ENCODE measurements around the gene PRTG.
"Not testable (repeated sequence)": the region's sequence is repeated elsewhere in the genome, so short reads cannot be mapped to it uniquely, and the experiment has no call there.

Gene PRTG

GRCh38 chr15:55694652-55695150 is 48.3 kb downstream of the PRTG start:
- DNase-seq: no peak

- not testable (repeated sequence) for DNase-seq
Measured at GRCh38 chr15:55693116-55693515, 49.8 kb downstream of the PRTG start.

GRCh38 chr15:55687792-55688191 is 55.2 kb downstream of the PRTG start:
- DNase-seq: no peak

- DNase-seq: no peak
Measured at GRCh38 chr15:55685286-55685685, 57.7 kb downstream of the PRTG start.

- no peak for DNase-seq
Measured at GRCh38 chr15:55683376-55683775, 59.6 kb downstream of the PRTG start.

GRCh38 chr15:55681631-55682030 is 61.3 kb downstream of the PRTG start:
- DNase-seq: no peak

GRCh38 chr15:55676507-55676906 is 66.4 kb downstream of the PRTG start:
- no peak for DNase-seq

- no peak for DNase-seq
Measured at GRCh38 chr15:55673287-55673686, 69.7 kb downstream of the PRTG start.

- DNase-seq: no peak
Measured at GRCh38 chr15:55669270-55669669, 73.7 kb downstream of the PRTG start.

GRCh38 chr15:55665605-55666227 is 77.2 kb downstream of the PRTG start:
- no peak for DNase-seq

GRCh38 chr15:55661428-55661827 is 81.5 kb downstream of the PRTG start:
- DNase-seq: no peak

- DNase-seq: no peak
Measured at GRCh38 chr15:55660153-55660552, 82.8 kb downstream of the PRTG start.

GRCh38 chr15:55659481-55659880 is 83.5 kb downstream of the PRTG start:
- no peak for DNase-seq

GRCh38 chr15:55658886-55659285 is 84.1 kb downstream of the PRTG start:
- no peak for DNase-seq

GRCh38 chr15:55654561-55655031 is 88.4 kb downstream of the PRTG start:
- no peak for DNase-seq

- DNase-seq: no peak
Measured at GRCh38 chr15:55652909-55653495, 90.0 kb downstream of the PRTG start.

GRCh38 chr15:55652359-55652758 is 90.6 kb downstream of the PRTG start:
- no peak for DNase-seq

- no peak for DNase-seq
Measured at GRCh38 chr15:55649058-55649423, 93.9 kb downstream of the PRTG start.

- DNase-seq: no peak
Measured at GRCh38 chr15:55638764-55639163, 104.2 kb downstream of the PRTG start.

- DNase-seq: no peak
Measured at GRCh38 chr15:55637086-55637485, 105.9 kb downstream of the PRTG start.

- DNase-seq: no peak
Measured at GRCh38 chr15:55633731-55634130, 109.2 kb downstream of the PRTG start.

GRCh38 chr15:55632434-55632833 is 110.5 kb downstream of the PRTG start:
- DNase-seq: no peak

- DNase-seq: no peak
Measured at GRCh38 chr15:55630858-55631257, 112.1 kb downstream of the PRTG start.

- DNase-seq: no peak
Measured at GRCh38 chr15:55628369-55628730, 114.6 kb downstream of the PRTG start.
